AG09309 (cell line): ENCODE data around the gene NOL7.

Experiments
- DNase-seq: peaks from one replicate; pipeline ENCODE4 v3.0.0-alpha.2; 2010; ENCODE audit warnings: low read depth
- H3K4me3 ChIP-seq: 2 replicates; pipeline ENCODE4 v1.5.1; 2011; ENCODE audit warnings: mild to moderate bottlenecking, low read depth, low read length, moderate library complexity; ENCODE audit not compliant: control insufficient read depth
- TF ChIP-seq, protein P1 (sequence below): IDR thresholded peaks from 2 replicates; pipeline ENCODE4 v1.5.1; 2011; ENCODE audit warnings: mild to moderate bottlenecking, low read depth, low read length, inconsistent platforms; ENCODE audit not compliant: insufficient read depth, control insufficient read depth; ENCODE audit errors: missing control alignments

The NOL7 gene

DNA sequence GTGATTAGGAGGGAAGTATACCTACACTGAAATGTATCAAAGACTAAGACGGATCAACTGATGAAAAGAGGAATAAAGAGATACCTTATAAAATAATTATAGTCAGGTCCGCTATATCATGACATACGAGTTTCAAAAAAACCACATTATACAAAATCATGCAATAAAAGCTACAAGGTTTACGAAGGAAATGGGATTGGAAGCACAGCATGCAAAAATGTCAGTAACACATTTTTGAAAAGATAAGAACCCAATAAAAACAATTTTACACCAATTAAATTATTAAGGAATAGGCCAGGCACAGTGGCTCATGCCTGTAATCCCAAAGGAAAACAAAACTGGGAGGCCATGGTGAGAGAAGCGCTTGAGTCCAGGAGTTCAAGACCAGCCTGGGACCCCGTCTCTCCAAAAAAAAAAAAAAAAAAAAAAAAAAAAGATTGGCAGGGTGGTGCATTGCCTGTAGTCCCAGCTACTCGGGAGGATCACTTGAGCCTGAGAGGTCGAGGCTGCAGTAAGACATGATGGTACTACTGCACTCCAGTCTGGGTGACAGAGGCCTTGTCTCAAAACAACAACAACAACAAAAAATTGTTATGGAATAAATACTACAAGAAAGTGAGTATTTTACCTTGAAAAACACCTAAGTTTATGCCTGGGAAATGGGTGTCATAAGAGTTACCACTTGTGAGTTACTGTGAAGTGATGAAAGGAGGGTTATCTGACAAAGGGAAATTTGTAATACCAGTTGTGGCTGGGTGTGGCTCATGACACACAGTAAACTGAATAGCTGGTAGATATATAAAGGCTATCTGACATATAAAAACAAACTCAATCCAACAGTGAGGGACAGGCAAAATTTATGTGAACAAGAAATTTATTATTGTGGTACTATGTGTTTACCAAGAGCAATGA lies 51.3 kb downstream of the NOL7 start:
- TF ChIP-seq, protein P1, sequence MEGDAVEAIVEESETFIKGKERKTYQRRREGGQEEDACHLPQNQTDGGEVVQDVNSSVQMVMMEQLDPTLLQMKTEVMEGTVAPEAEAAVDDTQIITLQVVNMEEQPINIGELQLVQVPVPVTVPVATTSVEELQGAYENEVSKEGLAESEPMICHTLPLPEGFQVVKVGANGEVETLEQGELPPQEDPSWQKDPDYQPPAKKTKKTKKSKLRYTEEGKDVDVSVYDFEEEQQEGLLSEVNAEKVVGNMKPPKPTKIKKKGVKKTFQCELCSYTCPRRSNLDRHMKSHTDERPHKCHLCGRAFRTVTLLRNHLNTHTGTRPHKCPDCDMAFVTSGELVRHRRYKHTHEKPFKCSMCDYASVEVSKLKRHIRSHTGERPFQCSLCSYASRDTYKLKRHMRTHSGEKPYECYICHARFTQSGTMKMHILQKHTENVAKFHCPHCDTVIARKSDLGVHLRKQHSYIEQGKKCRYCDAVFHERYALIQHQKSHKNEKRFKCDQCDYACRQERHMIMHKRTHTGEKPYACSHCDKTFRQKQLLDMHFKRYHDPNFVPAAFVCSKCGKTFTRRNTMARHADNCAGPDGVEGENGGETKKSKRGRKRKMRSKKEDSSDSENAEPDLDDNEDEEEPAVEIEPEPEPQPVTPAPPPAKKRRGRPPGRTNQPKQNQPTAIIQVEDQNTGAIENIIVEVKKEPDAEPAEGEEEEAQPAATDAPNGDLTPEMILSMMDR = no peak
- H3K4me3 ChIP-seq = no peak overlapping the region
- DNase-seq = no peak

DNA sequence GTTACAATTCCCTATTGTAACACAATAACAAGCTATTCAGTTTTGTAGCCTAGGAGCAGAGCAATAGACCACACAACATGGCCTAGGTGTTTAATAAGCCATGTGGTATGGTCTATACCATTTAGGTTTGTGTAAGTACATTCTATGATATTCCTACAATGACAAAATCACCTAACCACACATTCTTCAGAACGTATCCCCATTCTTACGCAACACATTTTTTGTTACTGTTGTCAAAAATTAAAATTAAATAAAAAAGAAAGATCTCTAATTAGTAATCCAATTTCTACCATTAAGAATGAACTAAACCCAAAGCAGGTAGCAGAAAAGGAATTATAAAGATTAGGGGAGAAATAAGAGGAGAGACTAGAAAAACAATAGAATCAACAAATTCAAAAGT lies 52.5 kb downstream of the NOL7 start:
- no peak overlapping the region for H3K4me3 ChIP-seq
- TF ChIP-seq, protein P1 = no peak
- no peak for DNase-seq

DNA sequence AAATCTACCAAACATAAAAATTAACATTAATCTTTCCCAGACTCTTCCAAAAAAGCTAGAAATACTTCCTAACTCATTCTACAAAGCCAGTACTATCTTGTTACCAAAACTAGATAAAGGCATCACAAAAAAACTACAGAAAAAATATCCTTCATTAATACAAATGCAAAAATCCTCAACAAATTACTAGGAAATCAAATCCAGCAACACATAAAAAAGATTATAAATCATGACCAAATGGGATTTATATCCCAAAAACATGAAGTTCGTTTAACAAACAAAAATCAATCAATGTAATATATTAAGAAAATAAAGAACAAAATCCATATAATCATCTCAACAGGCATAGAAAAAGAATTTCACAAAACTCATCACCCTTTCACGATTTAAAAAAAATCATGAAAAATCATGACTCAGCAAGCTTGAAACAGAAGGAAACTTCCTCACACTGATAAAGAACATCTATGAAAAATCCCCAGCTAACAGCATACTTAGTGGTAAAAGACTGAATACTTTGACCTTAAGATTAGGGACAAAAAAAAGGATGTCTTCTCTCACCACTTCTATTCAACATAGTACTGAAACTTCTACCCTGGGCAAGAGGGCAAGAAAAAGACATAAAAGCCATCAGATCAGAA lies 53.3 kb downstream of the NOL7 start:
- TF ChIP-seq, protein P1 = no peak
- DNase-seq = no peak
- no peak overlapping the region for H3K4me3 ChIP-seq

DNA sequence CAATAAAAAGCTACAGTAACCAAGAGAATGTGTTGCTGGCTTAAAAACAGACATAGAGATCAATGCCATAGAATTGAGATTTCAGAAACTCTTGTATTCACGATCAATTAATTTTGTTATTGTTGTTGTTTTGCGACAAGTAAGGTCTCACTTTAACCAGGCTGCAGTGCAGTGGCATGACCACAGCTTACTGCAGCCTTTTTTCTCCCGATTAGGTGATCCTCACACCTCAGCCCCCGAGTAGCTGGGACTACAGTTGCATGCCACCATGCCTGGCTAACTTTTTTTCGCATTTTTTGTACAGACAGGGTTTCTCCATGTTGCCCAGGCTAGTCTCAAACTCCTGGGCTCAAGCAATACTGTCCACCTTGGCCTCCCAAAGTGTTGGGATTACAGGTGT lies 54.3 kb downstream of the NOL7 start:
- DNase-seq = no peak
- TF ChIP-seq, protein P1 = no peak
- no peak overlapping the region for H3K4me3 ChIP-seq
